Stimulated activated CD4-positive, alpha-beta T cell treated with anti-CD3 and anti-CD28 coated beads, Interleukin-15, amount 100 ng/mL, for 48 hours (primary cell): ENCODE data around the gene INTS7.

Source experiments
- DNase-seq, 2 donors: peaks; one replicate each; pipeline ENCODE4 v3.0.0-alpha.2; 2020; ENCODE audit warnings: low read depth in 2 of 2

Gene INTS7

GRCh38 chr1:212035123-212035834 lies at the start of gene INTS7, which contains the start of gene DTL:
Gene INTS7 (minus strand): TSS chr1:212035557. CDS start chr1:212035437, 120 bp downstream.
Gene DTL (plus strand): TSS chr1:212035748. CDS start chr1:212035891, 143 bp downstream.
- peak; percentile 97 to 98 for DNase-seq

GRCh38 chr1:212082765-212083406 lies 47.5 kb upstream of the INTS7 start:
- DNase-seq, result no peak

- DNase-seq, result no peak
These were observed 43.5 kb upstream of the INTS7 start for GRCh38 chr1:212078826-212079225.

- DNase-seq, result no peak
These were observed 41.7 kb upstream of the INTS7 start for GRCh38 chr1:212077028-212077427.

GRCh38 chr1:212074856-212075255 lies 39.5 kb upstream of the INTS7 start:
- DNase-seq, result no peak

- no peak for DNase-seq
These were observed 39.0 kb upstream of the INTS7 start for GRCh38 chr1:212074313-212074712.

- no peak for DNase-seq
These were observed 38.1 kb upstream of the INTS7 start for GRCh38 chr1:212073490-212073889.

GRCh38 chr1:212072047-212072446 lies 36.7 kb upstream of the INTS7 start:
- no peak for DNase-seq

- no peak for DNase-seq
These were observed 35.5 kb upstream of the INTS7 start for GRCh38 chr1:212070720-212071302.

GRCh38 chr1:212067787-212068186 lies 32.4 kb upstream of the INTS7 start:
- DNase-seq, result no peak

- DNase-seq, result no peak
These were observed 27.6 kb upstream of the INTS7 start for GRCh38 chr1:212062832-212063438.

GRCh38 chr1:212060632-212061472 lies 25.5 kb upstream of the INTS7 start:
- no peak for DNase-seq

GRCh38 chr1:212055333-212055732 lies 20.0 kb upstream of the INTS7 start:
- DNase-seq, result no peak

- no peak for DNase-seq
These were observed 18.6 kb upstream of the INTS7 start for GRCh38 chr1:212053993-212054392.

- DNase-seq, result no peak
These were observed 10.6 kb upstream of the INTS7 start for GRCh38 chr1:212045981-212046380.

- DNase-seq, result no peak
These were observed 9.5 kb upstream of the INTS7 start for GRCh38 chr1:212044851-212045250.

GRCh38 chr1:212042436-212042835 lies 7.1 kb upstream of the INTS7 start:
- DNase-seq, result no peak

GRCh38 chr1:212040629-212041412 lies 5.5 kb upstream of the INTS7 start:
- no peak for DNase-seq

GRCh38 chr1:212039622-212040021 lies 4.3 kb upstream of the INTS7 start:
- DNase-seq, result no peak

GRCh38 chr1:212037900-212038299 lies 2.5 kb upstream of the INTS7 start:
- DNase-seq, result no peak
